ENCODE data around the gene PLLP.

PLLP gene

GRCh38 chr16:57225978-57226377, 58.5 kb downstream of the PLLP start:
- no peak for DNase-seq (ENCODE audit: low spot score)

DNA sequence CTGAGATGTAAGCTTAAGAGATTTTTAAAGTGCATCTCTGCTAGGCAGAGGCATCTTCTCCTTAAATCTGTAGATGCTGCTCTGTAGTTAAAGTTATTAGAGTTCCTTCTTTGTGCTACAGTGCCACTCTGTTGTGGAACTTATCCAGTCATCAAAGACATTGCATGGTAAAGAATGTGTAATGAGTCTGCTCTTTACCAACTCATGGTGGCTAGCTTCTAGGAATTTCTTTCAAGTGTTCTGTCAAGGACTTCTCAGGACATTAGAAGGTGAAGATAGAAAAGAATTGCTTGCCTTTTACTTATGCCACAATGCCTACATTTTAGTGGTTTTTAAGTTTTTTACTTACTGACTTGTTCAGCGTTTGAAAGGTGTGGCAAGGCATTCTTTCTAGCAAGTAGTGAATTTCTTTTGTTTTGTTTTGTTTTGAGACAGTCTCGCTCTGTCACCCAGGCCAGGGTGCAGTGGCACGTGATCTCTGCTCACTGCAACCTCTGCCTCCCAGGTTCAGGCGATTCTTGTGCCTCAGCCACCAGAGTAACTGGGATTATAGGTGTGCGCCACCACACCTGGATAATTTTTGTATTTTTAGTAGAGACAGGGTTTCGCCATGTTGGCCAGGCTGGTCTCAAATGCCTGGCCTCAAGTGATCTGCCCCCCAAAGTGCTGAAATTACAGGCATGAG, 59.7 kb downstream of the PLLP start:
- no peak for DNase-seq (ENCODE audit: low spot score)

GRCh38 chr16:57223057-57223456, 61.4 kb downstream of the PLLP start:
- DNase-seq (ENCODE audit: low spot score): no peak

GRCh38 chr16:57216968-57217367, 67.5 kb downstream of the PLLP start:
- DNase-seq (ENCODE audit: low spot score): no peak

DNA sequence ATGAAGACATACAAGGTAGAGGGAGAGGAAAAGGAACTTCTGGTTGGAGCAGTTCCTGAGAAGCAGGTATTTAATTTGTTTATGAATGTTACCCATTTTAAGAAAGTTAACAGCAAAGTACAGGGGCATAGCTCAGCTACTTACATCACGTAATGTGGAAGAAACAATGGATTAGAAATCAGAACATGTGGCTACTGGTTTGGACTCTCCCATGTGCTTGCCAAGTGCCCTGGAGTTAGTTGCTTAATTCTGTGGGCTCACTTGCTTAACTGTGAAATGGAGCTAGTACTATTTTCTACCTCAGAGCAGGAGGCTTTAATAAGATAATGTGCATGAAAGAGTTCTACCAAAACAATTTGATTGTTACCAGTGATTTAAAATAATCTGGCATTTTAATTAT, 71.0 kb downstream of the PLLP start:
- no peak for DNase-seq (ENCODE audit: low spot score)

- no peak for DNase-seq (ENCODE audit: low spot score)
These were observed 74.7 kb downstream of the PLLP start for GRCh38 chr16:57209780-57210179.

- no peak for DNase-seq (ENCODE audit: low spot score)
These were observed 75.5 kb downstream of the PLLP start for GRCh38 chr16:57208926-57209325.

Measured in SW480 (cell line).